Umbilical cord (tissue), 2 donors: ENCODE data around the gene SLC25A38. TPM values are rescaled to one million over a fixed set of nuclear protein-coding genes. Genes with fewer than 3 reads are reported as not detected.

Experiments
- DNase-seq: peaks from one replicate; pipeline ENCODE4 v3.0.0-alpha.2; 2015; ENCODE audit warnings: low spot score
- total RNA-seq: library from RNA; depleted of rRNA; stranded (reverse); fragments of >200 nt; gene quantifications from one replicate; pipeline ENCODE4 v1.2.3, GENCODE V29; 2014; ENCODE audit warnings: low replicate concordance; ENCODE audit not compliant: insufficient read depth

The SLC25A38 gene
- total RNA-seq, 1 donor from 2014 or later: 13.5 TPM

GRCh38 chr3:39376959-39377634 lies 6.1 kb upstream of the SLC25A38 start:
- DNase-seq: no peak

GRCh38 chr3:39378088-39378487 lies 5.1 kb upstream of the SLC25A38 start:
- DNase-seq: no peak

DNA sequence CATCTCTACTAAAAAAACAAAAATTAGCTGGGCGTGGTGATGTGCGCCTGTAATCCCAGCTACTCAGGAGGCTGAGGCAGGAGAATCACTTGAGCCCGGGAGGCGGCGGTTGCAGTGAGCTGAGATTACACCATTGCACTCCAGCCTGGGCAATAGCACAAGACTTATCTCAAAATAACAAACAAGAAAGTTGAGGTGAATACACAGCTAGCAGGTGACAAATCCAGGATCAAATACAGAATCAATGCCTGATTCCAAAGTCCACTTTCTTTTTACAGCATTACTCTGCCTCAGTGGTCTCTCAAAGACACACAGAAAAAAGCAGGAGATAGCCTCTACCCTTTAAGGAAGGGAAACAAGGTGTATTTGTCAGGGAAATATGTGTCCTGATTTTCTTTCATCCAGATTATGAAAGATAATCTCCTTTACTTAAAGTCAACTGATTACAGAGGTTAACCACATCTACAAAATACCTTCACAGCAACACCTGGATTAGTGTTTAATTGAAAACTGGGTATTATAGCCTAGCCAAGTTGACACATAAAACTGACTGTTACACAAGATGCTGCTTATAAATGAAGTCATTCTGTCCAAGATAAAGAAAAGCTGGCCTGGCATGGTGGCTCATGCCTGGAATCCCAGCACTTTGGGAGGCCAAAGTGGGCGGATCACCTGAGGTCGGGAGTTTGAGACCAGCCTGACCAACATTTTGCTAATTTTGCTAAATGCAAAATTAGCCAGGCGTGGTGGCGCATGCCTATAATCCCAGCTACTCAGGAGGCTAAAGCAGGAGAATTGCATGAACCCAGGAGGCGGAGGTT lies 4.0 kb upstream of the SLC25A38 start:
- DNase-seq: no peak

- DNase-seq: no peak
Observed at GRCh38 chr3:39379778-39380155, 3.4 kb upstream of the SLC25A38 start.

DNA sequence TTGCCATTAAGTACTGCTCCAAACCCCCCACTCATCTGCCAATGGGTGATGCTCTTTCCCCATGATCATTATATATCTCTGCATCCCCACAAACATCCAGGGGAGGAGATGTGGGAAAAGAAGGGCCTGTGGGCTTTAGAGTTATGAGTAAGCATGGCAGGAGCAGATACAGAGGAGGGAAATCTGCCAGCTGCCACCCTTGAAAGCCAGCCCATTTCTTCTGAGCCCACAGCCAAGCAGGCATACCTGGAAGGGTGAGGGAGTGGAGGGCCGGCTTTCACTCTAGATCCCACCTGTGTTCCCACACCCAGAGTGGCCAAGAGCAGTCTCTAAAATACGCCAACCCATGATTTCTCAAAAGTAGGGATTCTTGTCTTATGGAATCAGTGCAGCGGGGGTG lies 1.7 kb upstream of the SLC25A38 start:
- DNase-seq: no peak

GRCh38 chr3:39383881-39384664 lies 903 bp downstream of the SLC25A38 start:
- DNase-seq: peak; percentile 95

DNA sequence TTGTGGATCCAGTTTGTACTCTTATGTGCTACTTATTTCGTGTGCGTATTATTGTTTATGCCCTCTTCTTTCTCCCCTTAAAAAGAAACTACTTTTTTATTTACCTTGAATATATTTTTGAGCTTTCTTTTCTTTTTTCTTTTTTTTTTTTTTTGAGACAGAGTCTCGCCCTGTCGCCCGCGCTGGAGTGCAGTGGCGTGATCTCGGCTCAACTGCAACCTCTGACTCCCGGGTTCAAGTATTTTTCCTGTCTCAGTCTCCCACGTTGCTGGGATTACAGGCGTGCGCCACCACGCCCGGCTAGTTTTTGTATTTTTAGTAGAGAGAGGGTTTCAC lies 1.5 kb downstream of the SLC25A38 start:
- no peak for DNase-seq

DNA sequence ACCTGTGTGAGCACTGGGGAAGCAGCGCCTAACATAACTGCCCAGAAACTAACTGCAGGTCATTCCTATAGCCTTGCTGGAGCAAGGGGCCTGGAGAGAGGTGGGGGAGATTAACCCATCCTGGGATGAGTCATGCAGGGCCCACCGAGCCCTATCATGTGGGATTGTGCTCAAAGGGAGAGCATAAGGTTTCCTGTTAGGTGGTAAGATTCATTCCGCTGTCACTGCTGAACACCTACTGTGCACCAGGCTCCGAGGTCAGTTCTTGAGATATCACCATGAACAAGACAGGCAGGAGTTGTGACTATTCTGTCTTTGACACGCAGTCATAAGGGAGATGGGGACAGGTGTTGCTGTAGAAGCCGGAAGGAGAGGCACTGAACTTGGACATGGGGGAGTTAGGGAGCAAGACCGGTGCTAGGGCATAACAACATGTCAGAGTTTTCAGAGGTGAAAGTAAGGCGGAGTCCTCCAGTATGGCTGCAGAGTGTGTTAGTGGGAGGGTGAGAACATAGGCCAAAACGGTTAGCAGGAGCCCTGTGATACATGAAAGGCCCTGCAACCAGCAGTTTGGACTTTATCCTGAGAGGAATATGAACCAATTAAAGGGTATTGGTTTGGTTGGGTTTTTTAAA lies 2.4 kb downstream of the SLC25A38 start:
- DNase-seq: no peak

GRCh38 chr3:39386318-39386717 lies 3.1 kb downstream of the SLC25A38 start:
- no peak for DNase-seq

GRCh38 chr3:39387411-39387975 lies 4.3 kb downstream of the SLC25A38 start:
- no peak for DNase-seq

GRCh38 chr3:39388153-39388552 lies 5.0 kb downstream of the SLC25A38 start:
- DNase-seq: no peak

DNA sequence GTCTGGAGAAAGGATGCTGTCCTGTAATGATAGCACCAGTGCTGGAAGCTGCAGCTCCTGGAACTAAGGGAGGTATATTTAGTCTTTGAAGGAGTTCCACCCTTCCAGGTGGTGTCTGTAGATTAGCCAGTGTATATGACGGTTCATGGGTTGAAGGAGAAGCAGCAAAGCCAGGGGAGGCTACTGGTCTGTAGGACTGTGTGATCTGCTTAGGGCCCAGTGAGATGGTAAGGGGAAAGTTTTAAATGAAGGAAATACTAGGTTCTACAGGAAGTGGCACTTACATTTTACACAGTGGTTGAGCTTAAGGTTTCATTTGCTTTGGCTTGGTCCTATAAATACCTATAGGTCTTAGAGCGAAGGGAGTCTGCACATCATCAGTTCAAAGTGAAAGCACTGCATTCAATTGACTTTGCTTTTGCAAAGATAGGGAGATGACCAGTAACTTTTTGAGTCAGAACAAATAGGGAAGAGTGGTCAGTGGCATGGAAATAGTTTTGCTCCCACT lies 5.6 kb downstream of the SLC25A38 start:
- DNase-seq: no peak

- no peak for DNase-seq
Observed at GRCh38 chr3:39390181-39390580, 7.0 kb downstream of the SLC25A38 start.

DNA sequence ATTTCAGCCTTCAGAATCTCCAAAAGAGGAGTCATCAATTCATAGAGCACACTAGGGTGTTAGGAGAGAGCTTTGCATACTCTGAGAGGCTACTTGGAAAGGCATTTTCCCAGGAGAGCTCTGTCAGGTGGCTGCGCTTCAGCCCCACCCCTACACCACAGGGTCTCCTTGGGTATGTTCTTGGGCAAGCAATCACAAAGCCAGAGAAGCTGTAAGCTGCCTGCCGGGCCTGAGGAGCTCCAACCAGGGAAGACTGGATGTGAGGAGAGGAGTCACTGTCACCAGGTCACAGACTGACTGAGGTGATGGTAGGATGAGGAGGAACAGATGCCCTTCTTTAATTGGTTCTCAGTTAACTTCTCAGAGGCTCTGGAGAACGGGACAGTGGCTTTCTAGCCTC lies 13.5 kb downstream of the SLC25A38 start:
- DNase-seq: no peak

DNA sequence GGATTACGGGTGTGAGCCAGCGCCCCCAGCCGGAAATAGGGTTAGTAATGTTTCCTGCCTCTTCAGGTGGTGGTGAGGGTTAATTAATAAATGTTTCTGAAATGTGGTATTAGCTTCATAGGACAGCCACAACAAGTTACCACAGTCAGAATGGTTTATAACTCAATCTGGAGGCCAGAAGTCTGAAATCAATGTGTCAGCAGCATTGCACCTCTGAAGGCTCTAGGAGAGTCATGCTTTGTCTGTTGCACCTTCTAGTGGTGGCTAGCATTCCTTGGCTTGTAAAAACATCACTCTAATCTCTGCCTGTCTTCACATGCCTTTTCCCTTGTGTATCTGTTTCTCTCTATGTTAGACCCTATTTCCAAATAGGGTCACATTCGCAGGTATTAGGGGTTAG lies 15.5 kb downstream of the SLC25A38 start:
- no peak for DNase-seq

GRCh38 chr3:39401983-39402382 lies 18.8 kb downstream of the SLC25A38 start:
- no peak for DNase-seq

- no peak for DNase-seq
Observed at GRCh38 chr3:39404943-39405686, 21.9 kb downstream of the SLC25A38 start.

- no peak for DNase-seq
Observed at GRCh38 chr3:39405687-39406367, 22.7 kb downstream of the SLC25A38 start.

- peak; percentile 98 for DNase-seq
Observed at GRCh38 chr3:39406368-39407258, 23.4 kb downstream of the SLC25A38 start, which contains the start of gene RPSA. RPSA (plus strand) TSS chr3:39406720; CDS start chr3:39407654, 934 bp downstream.
